HL-60/S4 treated with retinoic acid at 250 ng/mL for 4 days and 3 days (cell line): ENCODE data around the gene FADD.

ENCODE experiments used
- in situ Hi-C: fragments of 300-500 bp; cut with MboI; formaldehyde crosslinking; loops from 2 replicates; pipeline ENCODE4 v1.7.0; 2022; ENCODE audit warnings: low sequenced_read_pairs

Gene FADD

GRCh38 chr11:70202920-70203750 lies at the start of gene FADD:
FADD (plus strand) TSS chr11:70203296; CDS start chr11:70203460, 164 bp downstream.
- in situ Hi-C loops = no loop called here

- in situ Hi-C loops = no loop called here
These were observed 47.7 kb upstream of the FADD start for GRCh38 chr11:70155386-70155785.

GRCh38 chr11:70156291-70157037 lies 46.6 kb upstream of the FADD start:
- in situ Hi-C loops = no loop called here

- in situ Hi-C loops = no loop called here
These were observed 44.9 kb upstream of the FADD start for GRCh38 chr11:70158201-70158600.

- in situ Hi-C loops = no loop called here
These were observed 44.2 kb upstream of the FADD start for GRCh38 chr11:70158757-70159389.

- in situ Hi-C loops = no loop called here
These were observed 43.2 kb upstream of the FADD start for GRCh38 chr11:70159627-70160570.

GRCh38 chr11:70161043-70161625 lies 42.0 kb upstream of the FADD start:
- in situ Hi-C loops = no loop called here

- in situ Hi-C loops = no loop called here
These were observed 38.4 kb upstream of the FADD start for GRCh38 chr11:70164705-70165104.

- in situ Hi-C loops = no loop called here
These were observed 36.0 kb upstream of the FADD start for GRCh38 chr11:70167120-70167519.

- in situ Hi-C loops = no loop called here
These were observed 35.2 kb upstream of the FADD start for GRCh38 chr11:70167723-70168404.

- in situ Hi-C loops = no loop called here
These were observed 34.7 kb upstream of the FADD start for GRCh38 chr11:70168405-70168754.

GRCh38 chr11:70169127-70169526 lies 34.0 kb upstream of the FADD start:
- in situ Hi-C loops = no loop called here

- in situ Hi-C loops = no loop called here
These were observed 33.5 kb upstream of the FADD start for GRCh38 chr11:70169632-70170031.

- in situ Hi-C loops = no loop called here
These were observed 32.4 kb upstream of the FADD start for GRCh38 chr11:70170596-70171210.

GRCh38 chr11:70173018-70173417 lies 30.1 kb upstream of the FADD start:
- in situ Hi-C loops = no loop called here

GRCh38 chr11:70174547-70175235 lies 28.4 kb upstream of the FADD start:
- in situ Hi-C loops = loop anchor here (25.0 kb wide), 1 partner anchor 462 kb away; the partner anchor contains the start of gene FGF19

- in situ Hi-C loops = loop anchor here (25.0 kb wide), 1 partner anchor 463 kb away; the partner anchor contains the start of gene FGF19
These were observed 27.8 kb upstream of the FADD start for GRCh38 chr11:70175236-70175698.

GRCh38 chr11:70176940-70177689 lies 26.0 kb upstream of the FADD start:
- in situ Hi-C loops = loop anchor here (25.0 kb wide), 1 partner anchor 465 kb away; the partner anchor contains the start of gene FGF19
